RCC 7860 (cell line): ENCODE results near the gene INSR.

Experiments used
- DNase-seq: peaks from one replicate; pipeline ENCODE4 v3.0.0-alpha.2; 2015; ENCODE audit warnings: low spot score
- FAIRE-seq: peaks from 2 replicates; lab custom pipeline; 2012; peaks lifted over from hg19 to GRCh38; lab: Jason Lieb, UNC

The INSR gene

DNA sequence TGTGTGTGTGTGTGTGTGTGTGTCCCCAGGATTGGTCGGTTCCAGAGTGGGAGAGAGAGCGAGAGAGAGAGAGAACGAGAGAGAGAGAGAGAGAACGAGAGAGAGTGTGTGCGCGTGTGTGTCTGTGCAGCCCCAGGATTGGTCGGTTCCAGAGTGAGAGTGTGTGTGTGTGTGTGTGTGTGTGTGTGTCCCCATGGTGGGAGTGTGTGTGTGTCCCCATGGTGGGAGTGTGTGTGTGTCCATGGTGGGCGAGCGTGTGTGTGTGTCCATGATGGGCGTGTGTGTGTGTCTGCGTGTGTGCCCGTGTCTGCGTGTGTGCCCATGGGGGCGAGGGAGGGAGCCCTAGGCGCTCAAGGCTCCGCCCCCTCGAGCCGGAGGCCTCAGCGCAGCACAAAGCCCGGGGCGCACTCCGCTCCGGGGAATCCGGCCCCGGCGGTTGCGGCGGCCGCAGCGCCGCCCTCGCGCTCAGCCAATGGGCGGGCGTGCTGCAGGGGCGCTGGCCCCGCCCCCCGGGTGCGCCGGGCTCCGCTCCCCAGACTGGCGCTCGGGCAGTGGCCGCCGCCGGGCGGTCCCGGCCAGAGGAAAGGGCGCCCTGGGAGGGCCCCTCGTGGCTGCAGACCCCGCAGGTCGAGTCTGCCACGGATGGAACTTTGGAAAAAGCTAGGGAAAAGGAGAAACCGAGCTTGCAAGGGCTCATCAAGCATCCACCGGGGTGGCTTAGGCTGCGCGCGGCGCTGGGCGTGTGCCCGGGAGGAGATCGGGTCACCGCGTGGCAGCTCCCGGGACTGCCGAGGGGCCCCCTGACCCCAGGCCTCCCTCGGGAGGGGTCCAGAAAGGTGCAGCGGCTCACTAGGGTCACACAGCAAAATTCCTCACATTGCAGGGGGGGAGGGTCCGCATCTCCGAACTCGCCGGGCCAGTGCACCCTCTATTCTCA lies 96.2 kb downstream of the INSR start:
- FAIRE-seq, result no peak
- peak; percentile 18 for DNase-seq

DNA sequence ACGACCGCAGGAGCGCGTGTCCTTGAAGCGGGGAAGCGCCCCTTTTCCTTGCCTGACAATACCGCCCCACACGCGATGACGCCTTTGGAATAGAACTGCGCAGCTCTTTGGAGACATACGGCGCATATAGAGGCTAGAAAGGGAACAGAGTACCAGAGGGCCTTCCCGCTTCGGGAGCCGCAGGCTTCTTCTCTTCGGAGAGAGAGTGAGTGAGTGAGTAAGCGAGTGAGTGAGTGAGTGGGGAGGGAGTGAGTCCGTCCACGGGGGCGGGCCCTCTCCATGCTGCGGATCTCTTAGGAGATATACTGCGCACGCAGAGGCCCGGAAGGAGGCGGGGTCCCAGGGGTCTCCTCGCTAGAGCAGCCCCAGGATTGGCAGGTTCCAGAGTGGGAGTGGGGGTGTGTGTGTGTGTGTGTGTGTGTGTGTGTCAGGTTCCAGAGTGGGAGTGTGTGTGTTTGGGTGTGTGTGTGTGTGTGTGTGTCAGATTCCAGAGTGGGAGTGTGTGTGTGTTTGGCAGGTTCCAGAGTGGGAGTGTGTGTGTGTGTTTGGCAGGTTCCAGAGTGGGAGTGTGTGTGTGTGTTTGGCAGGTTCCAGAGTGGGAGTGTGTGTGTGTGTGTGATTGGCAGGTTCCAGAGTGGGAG lies 97.0 kb downstream of the INSR start:
- DNase-seq, result peak; percentile 37
- no peak for FAIRE-seq

DNA sequence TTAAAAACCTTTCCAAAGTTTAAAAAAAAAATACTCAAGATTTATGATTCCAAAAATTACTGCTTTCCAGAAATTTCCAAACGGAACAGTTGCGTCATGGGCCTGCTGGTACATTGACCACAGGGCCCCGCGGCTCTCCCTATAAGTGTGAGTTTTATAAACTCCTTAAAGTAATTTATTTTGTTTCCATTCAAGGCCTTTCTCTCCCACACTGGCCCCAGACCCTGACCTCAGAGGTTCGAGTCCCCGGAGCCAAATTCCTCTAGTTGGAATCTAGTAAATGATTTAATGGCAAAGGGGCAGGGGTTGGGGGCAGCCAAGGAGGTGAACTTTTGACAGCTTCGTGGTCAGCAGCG lies 97.5 kb downstream of the INSR start:
- DNase-seq (no peak), FAIRE-seq (no peak)

DNA sequence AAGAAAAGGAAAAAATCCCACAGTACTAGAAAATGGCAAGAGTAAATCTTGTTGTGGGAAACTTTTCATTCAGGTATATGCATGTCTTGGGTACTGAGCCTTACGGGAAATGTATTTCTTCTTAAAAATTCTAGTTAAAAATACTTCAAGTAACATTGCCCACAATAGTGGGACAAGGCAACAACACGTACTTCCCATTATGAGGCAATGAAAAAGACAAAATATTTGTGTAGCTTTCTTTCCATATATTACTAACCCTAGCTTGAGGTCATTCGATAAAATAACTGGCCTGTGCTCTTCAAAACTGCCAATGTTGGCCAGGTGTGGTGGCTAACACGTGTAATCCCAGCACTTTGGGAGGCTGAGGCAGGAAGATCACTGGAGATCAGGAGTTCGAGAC lies 99.2 kb downstream of the INSR start:
- DNase-seq, result no peak
- FAIRE-seq, result no peak

DNA sequence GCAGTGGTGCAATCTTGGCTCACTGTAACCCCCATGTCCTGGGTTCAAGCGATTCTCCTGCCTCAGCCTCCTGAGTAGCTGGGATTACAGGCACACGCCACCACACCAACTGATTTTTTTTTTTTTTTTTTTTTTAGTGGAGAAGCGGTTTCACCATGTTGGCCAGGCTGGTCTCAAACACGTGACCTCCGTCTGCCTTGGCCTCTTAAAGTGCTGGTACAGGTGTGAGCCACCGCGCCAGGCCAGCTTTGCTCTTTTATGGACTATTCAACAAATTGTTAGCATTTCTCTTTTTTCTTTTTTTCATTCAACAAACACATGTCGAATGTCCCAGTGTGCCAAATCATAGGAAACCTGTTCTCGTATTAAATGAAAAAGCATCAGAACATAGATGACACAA lies 99.6 kb downstream of the INSR start:
- FAIRE-seq, result no peak
- no peak for DNase-seq

DNA sequence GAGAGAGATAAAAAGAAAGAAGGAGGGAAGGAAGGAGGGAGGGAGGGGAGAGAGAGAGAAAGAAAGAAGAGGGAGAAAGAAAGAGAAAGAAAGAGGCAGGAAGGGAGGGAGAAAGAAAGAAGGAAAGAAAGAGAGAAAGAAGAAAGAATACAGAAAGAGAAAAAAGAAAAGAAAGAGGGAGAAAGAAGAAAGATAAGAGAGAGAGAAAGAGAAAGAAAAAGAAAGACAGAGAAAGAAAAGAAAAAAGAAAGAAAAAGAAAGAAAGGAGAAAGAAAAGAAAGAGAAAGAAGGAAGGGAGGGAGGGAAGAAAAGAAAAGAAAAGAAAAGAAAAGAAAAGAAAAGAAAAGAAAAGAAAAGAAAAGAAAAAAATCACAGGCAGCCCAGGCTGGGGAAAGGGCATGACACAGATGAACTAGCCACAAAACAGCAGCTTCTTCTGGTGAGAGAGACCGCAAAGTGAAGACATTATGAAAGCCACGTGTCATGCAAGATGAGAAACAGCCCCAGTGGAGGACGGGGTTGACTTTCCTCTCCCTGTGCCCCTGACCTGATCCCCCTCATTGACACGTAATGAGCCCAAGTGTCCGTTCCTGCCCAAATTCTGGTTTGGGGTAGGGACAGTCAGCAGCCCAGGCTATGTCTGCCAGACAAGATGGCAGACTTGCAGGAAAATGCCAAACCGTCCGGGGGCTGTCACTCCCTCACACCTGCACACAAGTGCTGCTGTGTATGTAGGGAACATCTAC lies 102.1 kb downstream of the INSR start:
- FAIRE-seq, result no peak
- no peak for DNase-seq

DNA sequence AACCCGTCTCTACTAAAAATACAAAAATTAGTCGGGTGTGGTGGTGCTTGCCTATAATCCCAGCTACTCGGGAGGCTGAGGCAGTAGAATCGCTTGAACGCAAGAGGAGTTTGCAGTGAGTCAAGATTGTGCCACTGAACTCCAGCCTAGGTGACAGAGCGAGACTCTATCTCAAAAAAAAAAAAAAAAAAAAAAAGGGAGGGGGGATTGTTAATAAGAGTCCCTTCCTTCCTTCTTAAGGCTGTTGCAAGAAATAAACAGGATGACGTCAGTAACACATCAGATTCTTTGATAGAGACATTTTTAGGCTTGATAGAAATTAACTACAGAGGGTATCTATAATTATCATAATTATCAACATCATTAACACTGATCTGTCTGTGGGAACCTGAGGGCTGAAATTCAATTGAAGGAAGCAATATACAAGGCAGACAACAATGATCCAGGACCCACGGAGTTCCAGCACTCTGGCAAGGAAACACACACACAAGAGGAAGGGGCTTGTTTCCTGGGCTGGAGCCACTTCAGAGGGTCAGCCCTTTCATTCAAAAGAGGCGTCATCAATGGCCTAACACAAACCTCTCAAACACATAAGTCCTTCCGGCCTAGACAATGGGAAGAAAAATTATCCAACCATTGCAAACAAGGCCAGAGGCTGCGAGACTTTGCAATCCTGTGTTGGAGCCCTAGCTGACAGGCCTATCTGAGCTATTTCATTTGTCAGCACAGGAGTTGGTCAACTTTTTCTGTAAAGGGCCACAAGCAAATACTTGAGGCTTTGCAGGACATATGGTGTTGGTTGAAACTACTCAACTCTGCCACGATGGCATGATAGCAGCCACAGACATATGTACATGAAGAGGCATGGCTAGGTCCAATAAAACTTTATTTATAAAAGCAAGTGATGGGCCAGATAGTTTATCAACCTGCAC lies 105.2 kb downstream of the INSR start:
- DNase-seq (no peak), FAIRE-seq (no peak)

DNA sequence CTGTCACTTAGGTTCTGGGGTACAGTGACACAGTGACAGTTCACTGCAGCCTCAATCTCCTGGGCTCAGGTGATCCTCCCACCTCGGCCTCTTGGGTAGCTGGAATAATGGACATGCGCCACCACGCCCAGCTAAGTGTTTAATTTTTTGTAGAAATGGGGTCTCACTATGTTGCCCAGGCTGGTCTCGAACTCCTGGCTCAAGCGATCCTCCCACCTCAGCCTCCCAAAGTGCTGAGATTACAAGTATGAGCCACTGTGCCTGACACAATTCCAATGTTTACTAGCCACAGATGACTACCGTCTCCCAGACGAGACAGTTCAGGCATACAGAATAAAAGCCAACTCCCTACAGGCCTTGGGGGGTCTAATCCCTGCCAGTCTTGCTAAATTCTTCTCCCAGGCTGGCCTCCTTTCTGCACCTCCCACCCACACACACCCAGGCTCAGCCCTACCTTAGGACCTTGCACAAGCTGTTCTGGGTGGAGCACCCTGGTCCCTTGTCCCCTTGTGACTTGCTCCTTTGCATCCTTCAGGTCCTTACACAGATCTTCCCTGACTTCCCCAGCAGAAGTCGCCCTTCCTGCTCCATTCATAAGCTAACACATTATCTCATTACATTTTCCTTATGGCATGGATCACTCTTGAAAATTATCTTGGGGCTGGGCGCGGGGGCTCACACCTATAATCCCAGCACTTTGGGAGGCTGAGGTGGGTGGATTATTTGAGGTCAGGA lies 106.4 kb downstream of the INSR start:
- DNase-seq (no peak), FAIRE-seq (no peak)

DNA sequence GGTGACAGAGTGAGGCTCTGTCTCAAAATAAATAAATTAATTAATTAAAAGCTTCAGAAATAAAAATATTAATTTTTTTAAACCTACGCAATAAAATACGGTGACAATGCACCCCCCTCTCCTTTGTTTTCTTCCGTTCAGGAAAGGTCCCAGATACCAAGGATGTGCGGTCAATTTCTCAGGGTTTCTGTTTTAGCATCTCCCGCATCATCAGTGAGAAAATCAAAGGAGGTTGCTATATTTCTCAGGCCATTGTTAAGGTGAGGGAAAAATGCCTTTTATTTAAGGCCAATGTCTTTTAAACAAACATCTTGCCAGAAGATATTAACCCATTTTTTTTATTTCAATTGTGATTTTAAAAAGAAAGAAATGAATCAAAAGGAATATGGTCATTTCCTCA lies 111.7 kb downstream of the INSR start:
- FAIRE-seq, result no peak
- no peak for DNase-seq

DNA sequence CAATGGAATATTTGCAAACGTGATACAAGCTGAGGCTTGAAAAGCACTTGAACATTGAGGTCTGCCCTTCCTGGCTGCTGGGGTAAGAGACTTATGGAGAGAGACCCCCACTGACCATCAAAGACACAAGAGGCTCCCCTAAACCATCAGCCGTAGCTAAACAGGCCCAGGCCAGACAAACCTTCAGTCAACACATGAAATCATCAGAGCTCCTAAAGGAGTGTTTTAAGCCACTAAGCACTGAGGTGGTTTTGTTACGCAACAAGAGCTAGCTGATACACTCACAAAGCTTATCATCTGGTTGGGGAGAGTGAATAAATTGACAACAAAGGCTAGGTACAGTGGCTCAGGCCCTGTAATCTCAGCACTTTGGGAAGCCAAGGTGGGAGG lies 114.3 kb downstream of the INSR start:
- DNase-seq, result no peak
- no peak for FAIRE-seq

DNA sequence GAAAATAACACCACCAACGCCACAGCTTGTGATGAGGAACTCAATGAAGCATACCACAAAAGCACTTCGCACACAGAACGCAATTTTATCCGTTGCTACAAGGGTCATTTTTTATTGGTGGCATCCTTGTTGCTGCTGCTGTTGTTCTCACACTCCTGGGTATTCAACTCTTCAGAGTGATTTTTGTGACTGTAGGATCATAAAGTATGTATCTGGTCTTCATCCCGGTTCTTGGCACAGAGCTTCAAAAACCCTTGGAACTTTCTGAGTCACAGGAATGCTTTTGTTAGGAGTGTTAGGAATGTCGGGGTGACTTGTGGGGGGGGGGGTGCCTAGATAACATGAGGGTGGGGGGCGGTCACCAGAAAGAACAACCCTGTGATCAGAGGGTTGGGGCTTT lies 116.3 kb downstream of the INSR start:
- DNase-seq (no peak), FAIRE-seq (no peak)

DNA sequence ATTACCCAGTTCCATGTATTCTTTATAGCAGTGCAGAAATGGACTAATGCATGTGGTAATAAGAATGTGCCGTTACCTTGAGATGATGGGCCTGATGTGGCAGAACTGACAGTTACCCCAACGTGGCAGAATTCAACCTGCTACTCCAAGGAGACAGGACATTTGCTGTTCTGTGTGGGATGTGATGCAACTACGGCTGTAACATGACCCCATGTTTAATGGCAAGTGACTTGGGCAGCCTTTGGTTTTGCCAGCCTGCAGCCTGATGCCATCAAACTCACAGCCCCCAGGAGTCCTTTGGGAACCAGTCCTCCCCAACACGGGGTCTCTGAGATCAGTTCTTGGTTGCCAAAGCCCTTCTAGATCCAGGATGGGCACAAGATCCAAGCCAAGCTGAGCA lies 117.4 kb downstream of the INSR start:
- FAIRE-seq, result no peak

DNA sequence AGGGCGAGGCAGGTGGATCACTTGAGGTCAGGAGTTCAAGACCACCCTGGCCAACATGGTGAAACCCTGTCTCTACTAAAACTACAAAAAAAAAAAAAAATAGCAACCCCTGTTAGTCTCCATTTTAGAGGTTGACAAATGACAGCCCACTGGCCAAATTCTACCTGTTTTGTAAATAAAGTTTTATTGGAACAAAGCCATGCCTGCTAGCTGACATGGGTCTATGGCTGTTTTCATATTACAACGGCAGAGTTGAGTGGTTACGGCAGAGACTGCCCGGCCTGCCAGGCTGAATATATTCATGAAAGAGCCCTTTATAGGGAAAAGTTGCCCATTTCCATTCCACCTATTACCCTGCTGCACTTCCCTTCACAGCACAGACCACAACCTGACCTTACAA lies 121.4 kb downstream of the INSR start:
- FAIRE-seq (no peak), DNase-seq (no peak)

More for the DNA sequence above, 117.4 kb downstream of the INSR start:
- DNase-seq, result no peak

DNA sequence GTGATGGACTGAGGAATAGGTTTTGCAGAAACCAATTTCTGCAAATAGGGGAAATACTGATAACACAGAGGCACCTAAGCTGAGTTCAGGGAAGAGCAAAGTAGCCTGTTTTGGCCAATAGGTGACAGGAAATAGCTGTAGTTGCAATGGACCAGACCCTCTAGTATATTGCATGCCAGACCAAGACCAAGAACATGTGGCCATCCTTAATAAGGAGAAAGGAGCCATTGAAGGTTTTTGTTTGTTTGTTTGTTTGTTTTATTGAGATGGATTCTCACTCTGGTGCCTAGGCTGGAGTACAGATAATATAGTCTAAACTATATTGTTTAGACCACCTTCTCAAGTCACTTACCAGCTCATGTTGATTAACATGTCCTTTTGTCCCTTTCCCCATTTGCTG lies 123.2 kb downstream of the INSR start:
- DNase-seq (no peak), FAIRE-seq (no peak)

DNA sequence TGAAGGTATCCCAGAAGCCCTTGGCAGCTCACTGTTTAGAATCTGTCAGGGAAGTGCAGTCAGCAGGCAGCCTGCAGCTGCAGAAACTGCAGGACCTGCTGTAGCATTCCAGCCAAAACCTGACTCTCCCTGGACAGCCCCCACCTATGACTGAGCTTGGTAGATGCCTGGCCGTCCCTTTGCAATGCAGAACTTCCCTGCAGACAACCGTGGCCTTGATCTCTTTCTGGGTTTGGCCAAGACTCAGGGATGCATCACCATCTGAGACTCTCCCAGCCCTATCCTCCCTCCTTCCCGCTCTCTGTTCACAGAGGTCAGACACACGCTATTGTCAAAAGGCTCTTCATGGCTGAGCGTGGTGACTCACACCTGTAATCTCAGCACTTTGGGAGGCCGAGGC lies 125.3 kb downstream of the INSR start:
- DNase-seq (no peak), FAIRE-seq (no peak)

DNA sequence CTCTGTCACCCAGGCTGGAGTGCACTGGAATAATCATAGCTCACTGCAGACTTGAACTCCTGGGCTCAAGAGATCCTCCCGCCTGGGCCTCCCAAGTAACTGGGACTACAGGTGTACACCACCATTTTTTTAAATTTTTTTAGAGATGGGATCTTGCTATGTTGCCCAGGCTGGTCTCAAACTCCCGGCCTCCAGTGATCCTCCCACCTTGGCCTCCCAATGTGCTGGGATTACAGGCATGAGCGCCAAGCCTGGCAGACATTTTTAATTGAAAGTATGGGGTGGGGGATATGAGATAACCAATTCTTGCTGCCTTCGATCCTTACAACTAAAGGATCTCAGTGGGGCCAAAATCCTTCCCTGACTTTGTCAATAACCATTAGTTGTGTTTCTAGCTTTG lies 132.9 kb downstream of the INSR start:
- DNase-seq, result no peak
- FAIRE-seq, result no peak

DNA sequence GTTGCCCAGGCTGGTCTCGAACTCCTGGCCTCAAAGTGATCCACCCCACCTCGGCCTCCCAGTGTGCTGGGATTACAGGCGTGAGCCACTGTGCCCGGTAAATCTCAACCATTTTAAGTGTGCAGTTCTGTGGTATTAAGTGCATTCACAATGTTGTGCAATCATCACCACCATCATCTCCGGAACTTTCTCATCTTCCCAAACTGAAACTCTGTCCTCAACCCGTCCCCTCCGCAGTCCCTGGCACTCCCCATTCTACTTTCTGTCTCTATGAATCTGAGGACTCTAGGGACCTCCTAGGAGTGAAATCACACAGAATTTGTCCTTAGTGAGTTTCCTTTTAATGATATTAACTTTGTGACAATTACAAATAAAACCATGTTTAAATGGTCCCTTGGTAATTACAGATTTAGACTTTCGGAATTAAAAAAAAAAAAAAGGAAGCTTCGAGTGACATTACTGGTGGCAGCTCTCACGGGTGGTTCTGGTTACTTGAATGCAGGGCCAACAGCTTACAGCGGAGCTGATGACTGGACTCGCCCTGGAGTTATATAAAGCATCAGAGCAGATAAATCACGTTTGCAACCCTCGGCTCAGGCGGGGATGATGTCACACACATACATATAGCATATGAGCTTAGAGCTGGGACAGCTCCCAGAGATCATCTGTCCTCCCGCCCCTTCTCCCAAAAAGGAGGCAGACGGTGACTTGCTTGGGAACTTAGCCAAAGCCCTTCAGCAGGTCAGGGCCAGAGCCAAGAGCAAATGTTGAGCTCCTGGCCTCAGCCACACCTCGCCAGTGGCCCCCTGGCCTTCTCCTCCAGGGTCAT lies 134.9 kb downstream of the INSR start:
- no peak for DNase-seq
- no peak for FAIRE-seq

DNA sequence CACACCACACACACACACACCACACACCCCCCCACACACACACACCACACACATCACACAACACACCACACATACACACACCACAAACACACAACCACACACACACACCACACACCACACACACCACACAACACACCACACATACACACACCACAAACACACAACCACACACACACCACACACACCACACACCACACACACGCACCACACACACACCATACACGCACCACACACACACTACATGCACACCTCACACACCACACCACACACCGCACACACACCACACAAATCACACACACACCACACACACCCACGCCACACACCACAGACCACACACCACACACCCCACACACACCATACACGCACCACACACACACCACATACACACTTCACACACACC lies 141.2 kb downstream of the INSR start:
- DNase-seq, result no peak
- no peak for FAIRE-seq

DNA sequence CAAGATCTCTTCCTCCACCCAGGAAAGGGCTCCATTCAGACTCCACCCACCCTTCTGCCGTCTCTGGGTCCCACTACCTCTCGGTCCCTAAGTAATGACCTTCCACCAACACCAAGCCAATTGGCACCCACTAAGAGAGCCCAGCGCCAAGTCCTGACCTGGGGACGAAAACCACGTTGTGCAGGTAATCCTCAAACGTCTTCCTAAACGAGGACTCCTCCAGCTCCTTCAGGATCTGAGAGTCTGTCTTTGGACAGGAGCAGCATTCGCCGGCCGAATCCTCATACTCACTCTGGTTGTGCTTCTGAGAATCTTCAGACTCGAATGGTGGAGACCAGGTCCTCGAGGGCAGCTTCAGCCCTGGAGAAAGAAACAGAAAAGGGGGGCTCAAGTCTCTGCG lies 141.6 kb downstream of the INSR start:
- no peak for FAIRE-seq
- DNase-seq, result no peak
